GM18861 (cell line): Measurements from ENCODE around the gene LIN28A.
"Not testable (repeated sequence)": the region's sequence is repeated elsewhere in the genome, so short reads cannot be mapped to it uniquely, and the experiment has no call there.

ENCODE experiments used
- ATAC-seq: cut with Tn5 transposase; IDR thresholded peaks from one replicate; pipeline ENCODE4 v1.9.1; 2021; ENCODE audit not compliant: unreplicated experiment

LIN28A gene, protein sequence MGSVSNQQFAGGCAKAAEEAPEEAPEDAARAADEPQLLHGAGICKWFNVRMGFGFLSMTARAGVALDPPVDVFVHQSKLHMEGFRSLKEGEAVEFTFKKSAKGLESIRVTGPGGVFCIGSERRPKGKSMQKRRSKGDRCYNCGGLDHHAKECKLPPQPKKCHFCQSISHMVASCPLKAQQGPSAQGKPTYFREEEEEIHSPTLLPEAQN

DNA sequence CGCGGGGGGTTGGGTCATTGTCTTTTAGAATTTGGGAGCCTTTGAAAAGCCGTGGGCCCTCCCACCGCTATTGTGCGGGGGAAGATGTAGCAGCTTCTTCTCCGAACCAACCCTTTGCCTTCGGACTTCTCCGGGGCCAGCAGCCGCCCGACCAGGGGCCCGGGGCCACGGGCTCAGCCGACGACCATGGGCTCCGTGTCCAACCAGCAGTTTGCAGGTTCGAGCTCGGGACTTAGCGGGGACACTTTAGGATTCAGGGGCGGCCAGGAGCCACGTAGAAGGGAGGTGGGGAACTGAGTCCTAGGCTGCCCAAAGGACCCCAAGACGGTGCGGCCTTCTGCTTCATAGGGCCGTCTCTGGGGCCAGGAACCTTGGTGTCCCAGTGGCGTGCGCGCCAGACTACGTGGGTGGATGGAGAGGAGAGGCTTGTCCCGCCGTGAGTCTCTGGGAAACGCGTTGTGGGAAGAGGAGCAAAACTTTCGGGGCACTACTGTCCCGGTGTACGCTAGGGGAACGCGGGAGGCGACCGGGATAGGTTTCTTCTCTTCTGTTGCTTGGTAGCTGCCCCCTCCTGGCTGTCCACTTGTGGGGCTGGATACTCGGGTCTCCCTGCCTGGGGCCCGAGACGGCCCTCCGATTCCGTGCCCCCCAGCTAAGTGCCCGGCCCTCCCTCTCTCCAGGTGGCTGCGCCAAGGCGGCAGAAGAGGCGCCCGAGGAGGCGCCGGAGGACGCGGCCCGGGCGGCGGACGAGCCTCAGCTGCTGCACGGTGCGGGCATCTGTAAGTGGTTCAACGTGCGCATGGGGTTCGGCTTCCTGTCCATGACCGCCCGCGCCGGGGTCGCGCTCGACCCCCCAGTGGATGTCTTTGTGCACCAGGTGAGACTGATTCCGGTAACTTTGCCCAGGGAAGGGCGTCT lies at the start of gene LIN28A:
Gene LIN28A (plus strand): TSS at position 112 of the 918 bp plus-strand sequence. CDS start 75 bp downstream, at position 187.
- ATAC-seq = no peak

DNA sequence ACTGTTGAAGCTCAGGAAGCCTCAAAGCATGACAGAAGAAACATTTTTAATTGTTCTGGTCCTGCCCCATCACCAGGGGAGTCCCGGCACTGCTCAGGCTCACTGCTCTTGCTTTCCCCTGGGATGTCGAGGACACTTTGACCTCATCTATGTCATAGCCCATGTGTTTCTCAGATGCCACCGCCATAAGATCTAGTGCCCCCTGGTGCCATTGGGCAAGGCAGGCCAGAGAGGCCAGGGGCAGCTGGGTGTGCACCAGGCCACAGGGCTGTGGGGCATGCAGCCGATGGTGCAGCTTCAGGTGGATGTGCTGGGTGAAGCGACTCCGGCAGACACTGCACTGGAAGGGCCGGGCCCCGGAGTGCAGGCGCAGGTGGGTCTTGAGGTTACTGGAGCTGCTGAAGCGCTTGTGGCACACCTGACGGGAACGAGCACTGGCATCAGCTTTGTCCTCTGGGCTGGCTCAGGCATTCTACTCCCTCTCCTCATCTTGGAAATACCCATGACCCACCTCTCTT lies 49.0 kb upstream of the LIN28A start:
- no peak for ATAC-seq

DNA sequence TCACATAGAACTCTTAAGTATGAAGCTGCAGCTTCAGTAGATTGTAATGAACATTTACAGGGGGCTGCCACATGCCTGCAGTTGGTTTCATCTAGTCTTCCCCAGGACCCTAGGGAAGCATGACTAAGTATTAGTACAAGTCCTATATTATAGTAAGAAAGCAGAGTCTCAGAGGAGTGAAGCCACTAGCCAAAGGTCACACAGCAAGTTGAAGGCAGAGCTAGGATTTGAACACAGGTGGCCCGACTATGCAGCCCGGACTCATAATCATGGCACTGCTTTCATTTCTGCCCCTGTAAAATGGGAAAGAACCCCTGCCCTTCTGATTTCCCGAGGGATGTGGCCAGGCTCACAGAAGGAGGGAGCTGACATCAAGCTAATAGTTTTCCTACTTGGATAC lies 48.3 kb upstream of the LIN28A start:
- no peak for ATAC-seq

DNA sequence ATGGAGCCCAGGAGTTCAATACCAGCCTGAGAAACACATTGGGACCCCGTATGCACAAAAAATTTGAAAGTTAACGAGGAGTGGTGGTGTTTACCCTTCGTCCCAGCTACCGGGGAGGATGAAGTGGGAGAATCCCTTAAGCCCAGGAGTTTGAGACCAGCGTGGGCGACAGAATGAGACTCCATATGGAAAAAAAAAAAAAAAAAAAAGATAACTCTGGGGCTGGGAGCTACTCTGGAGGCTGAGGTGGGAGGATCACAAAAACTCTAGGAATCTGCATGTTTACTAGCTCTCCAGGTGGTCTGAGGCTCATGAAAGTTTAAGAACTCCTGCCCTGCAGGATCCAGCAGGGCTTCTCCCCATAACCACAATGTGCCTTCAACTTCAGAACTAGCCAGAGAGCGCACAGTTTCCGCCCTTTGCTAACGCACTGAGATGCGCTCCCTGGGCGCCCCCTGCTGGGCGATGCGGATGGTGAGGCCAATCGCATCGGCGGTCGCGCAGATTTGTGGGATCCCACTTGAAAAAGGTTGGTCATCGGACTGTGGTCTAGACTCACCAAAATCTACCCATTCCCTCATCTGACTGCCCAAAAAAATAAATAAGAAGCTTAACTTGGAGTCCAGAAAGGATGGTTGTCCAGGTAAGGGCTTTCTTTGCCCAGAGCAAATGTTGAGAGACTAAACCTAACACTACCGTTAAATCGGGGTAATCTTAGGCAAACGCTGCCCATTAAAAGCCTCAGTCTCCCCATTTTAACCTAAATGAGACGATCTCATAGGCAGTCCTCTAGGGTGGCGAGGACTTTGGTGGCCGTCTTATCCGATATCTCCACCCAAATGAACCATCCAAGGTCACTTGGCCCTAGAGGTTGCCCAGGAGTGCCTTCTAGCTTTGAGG lies 46.8 kb upstream of the LIN28A start:
- no peak for ATAC-seq

DNA sequence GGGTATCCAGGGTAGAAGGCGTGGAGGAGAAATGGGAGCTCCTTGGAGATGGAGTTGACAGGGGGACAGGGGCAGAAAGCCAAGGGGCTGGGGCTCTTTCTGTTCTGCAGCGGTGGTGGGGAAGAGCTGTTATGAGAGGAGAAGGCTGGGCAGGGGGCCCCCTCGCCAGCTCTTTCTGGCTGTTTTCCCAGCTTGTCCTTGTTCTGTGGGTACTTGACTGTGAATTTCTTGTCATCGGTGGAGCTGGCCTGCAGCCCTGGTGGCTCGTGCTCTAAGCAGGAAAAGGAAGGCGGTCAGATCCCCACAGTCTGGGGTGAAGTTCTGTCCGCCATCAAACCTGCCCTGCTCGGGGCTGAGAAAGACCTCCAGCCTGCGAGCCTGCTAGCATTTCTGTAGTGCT lies 45.7 kb upstream of the LIN28A start:
- ATAC-seq = no peak

DNA sequence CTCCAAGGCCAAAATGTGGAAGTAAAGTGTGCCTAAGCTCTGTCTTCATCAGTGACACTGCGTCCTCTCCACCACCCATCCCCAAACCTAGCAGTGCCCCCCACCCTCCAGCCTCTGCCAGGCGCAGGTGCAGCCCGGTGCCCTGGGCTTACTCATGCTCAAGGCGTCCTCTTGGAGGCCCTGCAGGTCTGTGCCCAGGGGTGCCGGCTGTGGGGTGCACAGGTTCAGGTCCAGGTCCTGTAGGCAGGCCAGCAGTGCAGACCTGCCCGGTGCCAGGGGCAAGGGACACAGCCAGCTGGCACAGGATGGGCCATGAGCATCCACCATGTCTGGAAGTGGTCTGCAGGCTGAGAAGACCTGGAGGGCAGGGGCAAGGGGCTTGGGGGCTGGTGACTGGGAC lies 43.2 kb upstream of the LIN28A start:
- ATAC-seq = no peak

DNA sequence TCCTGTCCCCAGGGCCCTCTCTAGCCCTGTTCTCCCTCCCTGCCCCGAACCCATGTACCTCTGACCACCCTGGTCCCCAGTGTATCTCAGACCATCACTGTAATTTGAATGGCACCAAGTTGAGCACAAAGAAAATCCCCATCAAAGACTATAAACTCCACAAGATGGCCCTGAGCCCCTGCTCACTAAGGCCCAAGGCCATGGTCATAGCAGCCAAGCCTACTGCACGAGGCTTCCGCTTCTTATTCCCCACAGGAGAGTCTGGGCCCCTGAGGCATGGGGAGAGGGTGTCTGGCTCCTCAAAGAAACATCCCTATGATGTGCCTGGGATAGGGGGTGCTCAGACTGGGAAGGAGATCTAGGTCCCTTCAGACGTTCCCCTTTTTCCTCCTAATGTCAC lies 42.6 kb upstream of the LIN28A start:
- ATAC-seq = no peak

DNA sequence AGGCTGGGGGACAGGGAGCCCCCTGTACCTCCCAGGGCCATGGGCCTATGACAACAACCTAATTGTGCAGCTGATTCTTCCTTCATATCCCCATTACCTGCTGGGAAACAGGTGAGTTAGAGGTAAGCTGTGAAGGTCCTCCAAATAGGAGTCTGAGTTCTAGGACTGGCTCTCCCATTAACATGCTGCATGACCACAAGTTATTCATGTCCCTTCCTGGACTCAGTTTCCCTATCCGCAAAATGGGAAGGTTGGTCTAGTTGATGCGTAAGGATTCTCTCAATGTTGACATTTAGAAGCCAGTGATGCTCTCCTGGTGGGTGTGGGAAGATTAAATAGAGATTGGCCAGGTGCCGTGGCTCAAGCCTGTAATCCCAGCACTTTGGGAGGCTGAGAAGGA lies 42.1 kb upstream of the LIN28A start:
- no peak for ATAC-seq

DNA sequence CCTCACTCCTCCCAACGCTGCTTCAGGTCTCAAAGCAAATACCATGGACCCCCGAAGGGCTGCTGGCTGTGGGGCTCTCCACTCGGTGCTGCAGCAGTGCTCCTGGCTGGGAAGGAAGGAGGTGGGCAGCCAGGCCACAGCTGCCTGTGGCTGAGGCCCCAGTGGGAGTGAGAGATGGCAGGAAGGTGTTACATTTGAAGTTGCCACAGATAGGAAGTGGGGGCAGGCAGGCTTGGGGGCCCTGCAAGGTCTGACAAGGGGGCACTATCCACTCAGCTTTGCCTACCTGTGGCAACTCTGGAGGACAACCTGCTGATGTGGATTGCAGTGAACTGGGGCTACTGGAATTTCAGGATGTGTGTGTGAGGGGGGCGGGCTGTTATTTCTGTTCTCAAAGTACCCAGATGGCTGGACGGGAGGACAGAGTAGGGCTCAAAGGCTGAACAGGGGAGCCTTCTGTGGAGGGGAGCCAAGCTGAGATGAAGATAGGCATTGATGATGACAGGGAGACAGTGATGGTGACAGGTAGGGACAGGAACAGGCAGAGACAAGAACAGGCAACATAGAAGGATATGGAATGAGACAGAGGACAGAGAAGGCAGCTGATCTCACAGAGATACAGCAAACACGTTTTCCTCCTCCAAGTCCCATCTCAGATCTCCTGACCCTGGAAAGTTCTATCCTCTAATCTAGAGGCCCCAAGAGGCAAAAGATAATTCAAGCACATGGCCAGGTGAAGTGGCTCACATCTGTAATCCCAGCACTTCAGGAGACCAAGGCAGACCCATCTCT lies 39.8 kb upstream of the LIN28A start:
- no peak for ATAC-seq

DNA sequence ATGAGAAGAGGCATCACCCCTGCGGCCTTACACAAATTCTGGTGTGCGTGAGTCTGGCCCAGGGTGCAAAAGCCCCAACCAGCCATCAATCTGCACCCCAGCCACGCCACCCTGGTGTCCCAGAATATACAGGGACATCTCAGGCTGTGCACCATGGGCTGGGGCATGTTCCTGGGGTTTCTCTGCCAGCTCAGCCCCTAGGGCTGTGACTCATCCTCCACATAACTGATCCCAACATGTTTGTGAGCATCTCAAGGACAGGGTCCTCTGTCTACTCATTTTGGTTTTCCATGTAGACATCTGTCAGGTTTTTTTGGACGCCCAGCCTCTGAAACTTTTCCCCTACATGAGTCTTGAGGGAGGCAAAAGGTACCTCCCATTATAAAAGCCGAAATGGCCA lies 38.6 kb upstream of the LIN28A start:
- no peak for ATAC-seq

DNA sequence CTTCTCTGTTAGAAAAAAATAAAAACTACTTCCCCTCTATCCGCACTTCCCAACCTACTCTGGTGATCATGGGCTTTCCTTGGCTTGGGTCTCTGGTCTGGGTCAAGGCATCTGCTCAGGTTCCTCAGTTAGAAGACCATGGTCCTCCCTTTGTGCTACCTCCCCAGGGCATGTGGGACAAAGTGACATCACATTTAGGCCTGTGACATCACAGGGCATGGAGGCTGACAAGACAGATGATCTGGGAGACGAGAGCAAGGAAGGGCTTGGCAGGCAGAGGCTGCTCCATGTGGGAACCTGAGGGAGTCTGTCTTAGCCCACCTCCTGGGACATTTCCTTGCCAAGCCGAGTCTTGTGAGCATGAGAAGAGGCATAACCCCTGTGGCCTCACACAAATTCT lies 38.0 kb upstream of the LIN28A start, which contains the start of gene ZNF683:
Gene ZNF683 (minus strand): TSS at position 140 of the 400 bp plus-strand sequence. CDS start 4,179 bp downstream, outside the sequence.
- not testable (repeated sequence) for ATAC-seq

DNA sequence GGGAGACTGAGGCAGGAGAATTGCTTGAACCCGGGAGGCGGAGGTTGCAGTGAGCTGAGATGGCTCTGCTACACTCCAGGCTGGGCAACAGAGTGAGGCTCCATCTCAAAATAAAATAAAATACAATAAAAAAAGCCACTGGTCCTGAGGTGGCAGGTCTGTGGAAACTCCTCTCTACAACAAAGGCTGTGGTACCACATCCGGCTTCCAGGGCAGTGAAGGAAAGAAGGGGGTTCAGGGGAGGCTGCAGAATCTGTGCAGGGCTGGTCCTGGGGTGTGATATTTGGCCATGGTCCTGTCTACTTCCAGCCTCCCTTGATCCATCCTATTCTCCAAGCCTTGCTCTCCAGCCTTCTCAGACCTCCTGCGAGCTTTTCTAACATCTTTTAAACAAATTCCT lies 37.3 kb upstream of the LIN28A start:
- no peak for ATAC-seq

DNA sequence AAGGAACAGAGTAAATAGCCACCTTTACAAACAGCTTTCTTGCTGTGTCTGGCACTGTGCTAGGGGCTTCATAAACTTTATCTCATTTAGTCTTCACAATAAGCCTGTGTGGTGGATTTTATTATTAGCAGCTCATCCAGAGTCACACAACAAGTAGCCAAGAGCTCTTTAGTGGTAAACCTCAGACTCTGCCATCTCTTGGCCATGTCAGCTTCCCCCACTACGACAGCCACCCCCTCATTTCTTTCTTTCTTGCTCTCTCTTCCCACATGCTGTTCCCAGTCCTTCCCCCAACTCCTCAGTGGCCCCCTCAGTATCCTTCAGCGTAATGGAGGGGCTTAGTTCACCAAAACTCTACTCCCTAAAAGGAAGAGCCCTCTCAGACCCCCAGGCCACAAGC lies 36.8 kb upstream of the LIN28A start:
- ATAC-seq = no peak

DNA sequence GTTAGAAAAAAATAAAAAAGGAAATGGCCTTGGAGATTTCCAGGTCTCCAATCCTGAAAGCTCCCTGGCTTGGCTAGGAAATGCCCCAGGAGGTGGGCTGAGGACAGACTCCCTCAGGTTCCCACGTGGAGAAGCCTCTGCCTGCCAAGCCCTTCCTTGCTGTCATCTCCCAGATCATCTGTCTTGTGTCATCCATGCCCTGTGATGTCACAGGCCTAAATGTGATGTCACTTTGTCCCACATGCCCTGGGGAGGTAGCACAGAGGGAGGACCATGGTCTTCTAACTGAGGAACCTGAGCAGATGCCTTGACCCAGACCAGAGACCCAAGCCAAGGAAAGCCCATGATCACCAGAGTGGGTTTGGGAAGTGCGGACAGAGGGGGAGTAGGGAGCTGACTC lies 36.3 kb upstream of the LIN28A start:
- not testable (repeated sequence) for ATAC-seq

DNA sequence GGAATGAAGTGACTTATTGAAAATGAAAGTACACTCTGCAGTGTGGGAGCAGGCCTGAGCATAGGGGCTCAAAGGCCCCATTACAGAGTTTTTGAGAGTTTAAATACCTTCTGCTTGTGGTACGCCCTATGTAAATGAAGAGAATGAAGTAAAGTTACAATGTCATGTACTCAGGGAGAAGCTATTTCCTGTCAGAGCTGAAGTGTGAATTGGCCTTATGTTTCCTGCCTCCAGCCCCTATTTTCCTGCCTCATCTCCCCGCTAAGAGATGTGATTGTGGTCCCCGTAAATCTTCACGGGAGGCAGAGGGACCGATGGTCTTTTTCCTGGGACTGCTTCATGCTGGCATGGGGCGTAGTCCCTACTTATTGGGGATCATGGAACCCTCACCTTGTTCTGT lies 35.5 kb upstream of the LIN28A start:
- ATAC-seq = no peak

DNA sequence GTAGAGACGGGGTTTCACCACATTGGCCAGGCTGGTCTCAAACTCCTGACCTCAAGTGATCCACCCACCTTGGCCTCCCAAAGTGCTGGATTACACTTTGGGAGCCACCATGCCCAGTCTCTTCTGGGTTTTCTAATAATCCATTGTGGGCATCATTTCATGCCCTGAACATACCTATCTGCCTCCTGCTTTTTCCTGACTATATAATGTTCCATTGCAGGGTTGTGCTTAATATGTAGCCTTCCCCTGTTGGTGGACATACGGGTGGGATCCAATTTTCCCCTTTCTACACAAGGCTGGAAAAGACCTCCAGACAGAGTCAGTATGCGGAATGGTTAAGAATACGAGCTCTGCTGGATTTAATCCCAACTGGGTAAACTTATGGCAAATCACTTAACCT lies 34.6 kb upstream of the LIN28A start:
- ATAC-seq = no peak

DNA sequence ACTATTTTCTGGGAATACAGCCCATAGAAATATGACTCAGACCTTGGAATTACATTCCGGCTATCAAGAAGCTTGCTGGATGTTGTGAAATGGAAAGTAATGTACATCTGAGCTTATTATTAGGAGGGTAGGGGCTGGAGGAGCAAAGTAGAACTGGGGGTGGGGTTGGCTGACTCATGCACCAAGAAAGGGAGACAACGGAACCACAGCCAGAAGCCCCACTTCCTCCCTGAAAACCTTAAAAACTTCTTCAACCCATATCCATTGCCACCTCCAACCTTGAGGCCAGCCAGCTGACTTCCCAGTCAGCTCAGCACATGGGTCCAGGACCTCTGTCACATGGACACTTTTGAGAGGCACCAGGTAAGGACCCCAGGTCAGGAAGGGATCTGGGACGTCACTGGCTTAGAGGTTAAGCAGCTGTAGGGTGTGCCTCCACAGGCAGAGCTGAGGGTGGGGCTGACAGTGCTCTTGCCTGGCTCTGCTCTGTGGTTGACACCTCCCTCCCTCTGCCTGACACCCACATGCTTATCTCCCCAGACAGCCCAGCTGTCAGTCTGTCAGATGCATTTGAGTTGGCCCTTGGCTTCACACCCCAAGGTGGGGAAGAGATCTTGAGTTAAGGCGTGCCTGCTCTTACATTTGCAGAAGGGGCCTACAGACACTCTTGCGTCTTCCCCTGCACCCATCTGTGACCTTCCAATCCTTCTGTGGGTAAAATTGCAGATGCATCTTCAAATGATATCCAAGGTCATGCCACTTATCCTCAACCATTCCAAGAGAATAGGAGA lies 32.3 kb upstream of the LIN28A start:
- no peak for ATAC-seq

DNA sequence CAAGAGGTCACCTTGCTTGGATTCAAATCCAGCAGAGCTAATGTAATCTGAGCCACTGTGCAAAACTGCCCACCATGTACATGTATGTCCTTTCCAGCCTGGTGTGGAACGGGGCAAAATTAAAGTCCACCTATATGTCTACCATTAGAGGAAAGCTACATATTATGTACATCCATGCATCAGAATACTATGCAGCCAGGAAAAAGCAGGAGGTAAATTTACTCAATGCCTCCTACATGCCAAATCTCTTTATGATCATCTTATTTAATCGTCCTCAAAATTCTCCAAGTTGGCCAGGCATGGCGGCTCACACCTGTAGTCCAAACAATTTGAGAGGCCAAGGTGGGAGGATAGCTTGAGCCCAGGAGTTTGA lies 31.8 kb upstream of the LIN28A start:
- no peak for ATAC-seq

DNA sequence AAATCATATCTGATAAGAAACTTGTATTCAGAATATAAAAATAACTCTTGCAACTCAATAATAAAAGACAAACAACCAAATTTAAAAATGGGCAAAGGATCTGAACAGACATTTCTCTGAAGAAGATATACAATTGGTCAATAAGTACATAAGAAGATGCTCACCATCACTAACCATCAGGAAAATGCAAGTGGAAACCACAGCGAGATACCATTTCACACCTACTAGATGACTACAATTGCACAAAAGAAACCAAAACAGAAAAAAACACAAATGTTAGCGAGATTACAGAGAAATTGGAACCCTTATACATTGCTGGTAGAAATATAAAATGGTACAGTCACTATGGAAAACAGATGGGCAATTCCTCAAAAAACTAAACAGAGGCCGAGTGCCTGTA lies 26.5 kb upstream of the LIN28A start:
- ATAC-seq = no peak

DNA sequence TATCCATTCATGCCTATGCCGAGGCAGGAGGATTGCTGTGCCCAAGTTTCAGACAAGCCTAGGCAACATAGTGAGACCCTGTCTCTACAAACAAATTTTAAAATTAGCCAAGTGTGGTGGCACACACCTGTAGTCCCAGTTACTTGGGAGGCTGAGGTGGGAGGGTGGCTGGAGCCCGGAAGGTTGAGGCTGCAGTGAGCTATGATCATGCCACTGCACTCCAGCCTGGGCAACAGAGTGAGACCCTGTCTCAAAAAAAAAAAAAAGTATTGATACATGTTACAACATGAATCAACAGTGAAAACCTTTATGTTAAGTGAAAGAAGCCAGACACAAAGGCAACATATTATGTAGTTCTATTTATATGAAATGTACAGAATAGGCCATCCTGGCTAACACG lies 25.6 kb upstream of the LIN28A start:
- not testable (repeated sequence) for ATAC-seq
